NCI-H2081 (cell line): ENCODE measurements around the gene AGXT.
"Not testable (repeated sequence)": the region's sequence is repeated elsewhere in the genome, so short reads cannot be mapped to it uniquely, and the experiment has no call there.

Source experiments
- DNase-seq, 2 experiments: peaks; one replicate each; lab custom pipeline; 2025; lab: John Stamatoyannopoulos, UW

AGXT gene

GRCh38 chr2:240839152-240840143, 29.2 kb upstream of the AGXT start:
- no peak for DNase-seq

GRCh38 chr2:240840435-240841060, 28.1 kb upstream of the AGXT start:
- peak; percentile 30 to 42 for DNase-seq

GRCh38 chr2:240846309-240846708, 22.3 kb upstream of the AGXT start:
- DNase-seq: not testable (repeated sequence)

GRCh38 chr2:240846873-240847595, 21.6 kb upstream of the AGXT start:
- DNase-seq: no peak

- DNase-seq: no peak
These were observed 20.8 kb upstream of the AGXT start for GRCh38 chr2:240847817-240848216.

- DNase-seq: no peak
These were observed 19.5 kb upstream of the AGXT start for GRCh38 chr2:240848900-240849680.

- DNase-seq: no peak
These were observed 18.6 kb upstream of the AGXT start for GRCh38 chr2:240850026-240850425.

- no peak for DNase-seq
These were observed 17.9 kb upstream of the AGXT start for GRCh38 chr2:240850756-240851077.

GRCh38 chr2:240851078-240851991, 17.3 kb upstream of the AGXT start:
- DNase-seq: peak; percentile 68 to 77

- DNase-seq: no peak
These were observed 15.8 kb upstream of the AGXT start for GRCh38 chr2:240852671-240853314.

- no peak for DNase-seq
These were observed 13.0 kb upstream of the AGXT start for GRCh38 chr2:240855670-240856069.

- no peak for DNase-seq
These were observed 12.3 kb upstream of the AGXT start for GRCh38 chr2:240856151-240856980.

GRCh38 chr2:240857039-240858008, 11.3 kb upstream of the AGXT start:
- DNase-seq: no peak

- DNase-seq: no peak
These were observed 10.3 kb upstream of the AGXT start for GRCh38 chr2:240858321-240858720.

- no peak for DNase-seq
These were observed 9.8 kb upstream of the AGXT start for GRCh38 chr2:240858871-240859270.

- no peak for DNase-seq
These were observed 7.1 kb upstream of the AGXT start for GRCh38 chr2:240861547-240861946.

GRCh38 chr2:240864475-240864874, 4.1 kb upstream of the AGXT start:
- no peak for DNase-seq

- no peak for DNase-seq
These were observed 3.2 kb upstream of the AGXT start for GRCh38 chr2:240865391-240865790.
